ENCODE measurements around the gene IPO5. TPM values are rescaled to one million over a fixed set of nuclear protein-coding genes. Genes with fewer than 3 reads are reported as not detected.

The IPO5 gene
- total RNA-seq: 111 and 172 TPM in 2 replicates

GRCh38 chr13:97953376-97953970 lies at the start of gene IPO5:
Gene IPO5, plus strand, starts transcription at chr13:97953675. Its CDS starts 23,022 bp downstream, at chr13:97976697.

Other genes with a start within 250 kb of the IPO5 start
- 17.2 and 17.8 TPM in 2 replicates for gene FARP1, start 189.4 kb downstream of the IPO5 start, total RNA-seq
- not detected in 2 replicates for gene RNF113B, start 223.6 kb downstream of the IPO5 start, total RNA-seq

Data from dermis lymphatic vessel endothelial cell (primary cell).